ENCODE data around the gene GDPGP1. TPM values are rescaled to one million over a fixed set of nuclear protein-coding genes. Genes with fewer than 3 reads are reported as not detected.
A peak's percentile ranks its signal among the peaks of the same experiment; 100 is the strongest.

Gene GDPGP1
- total RNA-seq, 3 donors from 2014 or later: 3.4 to 9.4 (median 7.5) TPM

DNA sequence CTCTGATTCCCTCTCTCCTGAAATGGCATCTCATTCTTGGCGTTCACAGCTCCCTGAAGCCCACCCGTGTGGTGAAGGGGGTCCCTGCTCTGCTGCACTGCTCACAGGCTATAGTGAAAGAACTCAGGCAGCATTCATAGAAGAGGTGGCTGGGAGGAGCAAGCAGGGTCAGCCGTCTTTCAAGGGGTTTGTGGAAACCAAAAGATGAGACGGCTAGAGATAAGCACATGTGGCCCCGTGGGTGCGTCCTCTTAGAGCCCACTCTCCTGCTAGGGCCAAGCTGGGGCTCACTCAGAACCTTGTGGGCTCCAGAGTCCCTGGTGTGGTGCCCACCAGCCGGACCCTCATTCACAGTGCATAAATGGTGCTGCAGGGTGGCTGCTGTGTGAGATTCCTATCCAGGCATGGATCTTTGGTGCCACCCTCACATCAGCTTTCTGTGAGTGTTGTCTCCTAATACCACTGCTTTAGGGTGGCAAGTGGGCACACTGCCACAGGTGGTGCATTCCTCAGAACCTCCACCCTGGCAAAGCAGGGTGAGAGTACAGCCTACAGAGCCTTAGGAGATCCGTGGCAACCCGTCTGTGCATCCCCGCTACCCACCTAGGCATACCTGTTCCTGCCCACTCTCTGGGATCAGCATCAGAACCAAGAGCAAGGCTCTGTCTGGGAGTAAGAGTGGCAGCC is 44.1 kb upstream of the GDPGP1 start:
- intact Hi-C loops (cut with DNase I; ENCODE audit: low total_unique reads): no loop called here
- Histone ChIP-seq H3K27me3 (no peaks in the 10 kb centered on the region), H3K36me3 (no peaks in the 10 kb centered on the region), H3K4me1 (peaks cover 0 to 22% of the 10 kb centered on the region in 2 donors), H3K4me3 (no peak overlapping the region), H3K27ac (peak overlapping the region; percentile 62 to 77), H3K9me3 (no peaks in the 10 kb centered on the region)
- TF ChIP-seq POLR2AphosphoS5 (IDR thresholded peaks at IDR 0.05): no peak
- TF ChIP-seq, protein P1, sequence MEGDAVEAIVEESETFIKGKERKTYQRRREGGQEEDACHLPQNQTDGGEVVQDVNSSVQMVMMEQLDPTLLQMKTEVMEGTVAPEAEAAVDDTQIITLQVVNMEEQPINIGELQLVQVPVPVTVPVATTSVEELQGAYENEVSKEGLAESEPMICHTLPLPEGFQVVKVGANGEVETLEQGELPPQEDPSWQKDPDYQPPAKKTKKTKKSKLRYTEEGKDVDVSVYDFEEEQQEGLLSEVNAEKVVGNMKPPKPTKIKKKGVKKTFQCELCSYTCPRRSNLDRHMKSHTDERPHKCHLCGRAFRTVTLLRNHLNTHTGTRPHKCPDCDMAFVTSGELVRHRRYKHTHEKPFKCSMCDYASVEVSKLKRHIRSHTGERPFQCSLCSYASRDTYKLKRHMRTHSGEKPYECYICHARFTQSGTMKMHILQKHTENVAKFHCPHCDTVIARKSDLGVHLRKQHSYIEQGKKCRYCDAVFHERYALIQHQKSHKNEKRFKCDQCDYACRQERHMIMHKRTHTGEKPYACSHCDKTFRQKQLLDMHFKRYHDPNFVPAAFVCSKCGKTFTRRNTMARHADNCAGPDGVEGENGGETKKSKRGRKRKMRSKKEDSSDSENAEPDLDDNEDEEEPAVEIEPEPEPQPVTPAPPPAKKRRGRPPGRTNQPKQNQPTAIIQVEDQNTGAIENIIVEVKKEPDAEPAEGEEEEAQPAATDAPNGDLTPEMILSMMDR (IDR thresholded peaks at IDR 0.05): no peak
- no peak for TF ChIP-seq POLR2A (IDR thresholded peaks at IDR 0.05)
- no peak for DNase-seq (ENCODE audit: low spot score in 2 of 2)

DNA sequence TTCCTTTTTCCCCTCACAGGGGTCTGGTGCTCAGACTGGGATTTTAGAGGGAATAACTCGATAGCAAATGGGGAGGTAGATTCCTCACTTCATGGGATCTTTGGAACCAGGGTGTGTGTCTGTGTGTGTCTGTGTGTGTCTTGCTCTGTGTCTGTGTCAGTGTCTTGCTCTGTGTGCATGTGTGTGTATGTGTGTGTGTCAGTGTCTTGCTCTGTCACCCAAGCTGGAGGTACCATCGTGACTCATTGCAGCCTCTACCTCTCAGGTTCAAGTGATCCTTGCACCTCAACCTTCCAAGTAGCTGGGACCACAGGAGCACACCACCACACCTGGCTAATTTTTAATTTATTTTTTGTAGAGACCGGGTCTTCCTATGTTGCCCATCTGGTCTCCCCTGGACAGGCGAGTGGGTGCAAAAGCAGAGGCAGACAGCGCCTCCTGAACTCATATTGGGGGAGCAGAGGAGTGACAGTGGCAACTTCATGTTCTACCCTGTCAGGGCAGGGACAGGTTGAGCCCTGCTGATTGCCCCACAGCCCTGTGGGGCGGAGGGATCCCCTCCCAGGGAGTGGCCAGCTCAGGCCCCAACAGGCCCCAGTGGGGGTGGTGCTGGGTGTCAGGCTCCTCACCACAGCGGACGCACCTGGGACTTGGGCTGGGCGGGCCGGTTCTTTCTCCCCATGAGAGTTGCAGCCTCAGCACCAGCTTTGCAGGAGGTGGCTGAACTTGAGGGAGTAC is 43.2 kb upstream of the GDPGP1 start:
- Histone ChIP-seq H3K36me3 (no peaks in the 10 kb centered on the region), H3K27me3 (no peaks in the 10 kb centered on the region), H3K27ac (peak overlapping the region; percentile 62 to 77), H3K4me3 (no peak overlapping the region), H3K9me3 (no peaks in the 10 kb centered on the region), H3K4me1 (peaks cover 0 to 22% of the 10 kb centered on the region in 2 donors)
- DNase-seq (ENCODE audit: low spot score in 2 of 2): peak in 1 of 2 donors; percentile 74
- intact Hi-C loops (cut with DNase I; ENCODE audit: low total_unique reads): no loop called here
- no peak for TF ChIP-seq POLR2AphosphoS5 (IDR thresholded peaks at IDR 0.05)
- no peak for TF ChIP-seq POLR2A (IDR thresholded peaks at IDR 0.05)
- TF ChIP-seq, protein P1 (IDR thresholded peaks at IDR 0.05): no peak

DNA sequence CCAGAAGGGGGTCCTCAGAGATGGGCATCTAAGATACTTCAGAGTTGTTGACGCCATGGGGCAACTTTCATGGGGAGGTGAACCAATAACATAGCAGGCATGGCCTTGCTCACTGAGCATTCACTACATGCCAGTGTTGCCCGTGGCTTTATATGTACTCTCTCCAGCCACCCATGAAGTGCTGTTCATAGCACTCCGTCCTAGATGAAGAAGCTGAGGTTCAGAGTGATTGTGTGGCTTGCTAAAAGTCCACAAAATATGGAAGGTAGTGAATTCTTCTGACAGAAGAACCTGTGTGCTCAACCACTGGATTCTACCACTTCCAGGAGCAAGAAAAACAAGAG is 42.7 kb upstream of the GDPGP1 start:
- Histone ChIP-seq H3K4me1 (peaks cover 0 to 22% of the 10 kb centered on the region in 2 donors), H3K36me3 (no peaks in the 10 kb centered on the region), H3K27me3 (no peaks in the 10 kb centered on the region), H3K9me3 (no peaks in the 10 kb centered on the region), H3K27ac (peak overlapping the region; percentile 62 to 77), H3K4me3 (no peak overlapping the region)
- no peak for DNase-seq (ENCODE audit: low spot score in 2 of 2)
- TF ChIP-seq POLR2AphosphoS5 (IDR thresholded peaks at IDR 0.05) (no peak), POLR2A (IDR thresholded peaks at IDR 0.05) (no peak)
- TF ChIP-seq, protein P1 (IDR thresholded peaks at IDR 0.05): no peak
- intact Hi-C loops (cut with DNase I; ENCODE audit: low total_unique reads): no loop called here

DNA sequence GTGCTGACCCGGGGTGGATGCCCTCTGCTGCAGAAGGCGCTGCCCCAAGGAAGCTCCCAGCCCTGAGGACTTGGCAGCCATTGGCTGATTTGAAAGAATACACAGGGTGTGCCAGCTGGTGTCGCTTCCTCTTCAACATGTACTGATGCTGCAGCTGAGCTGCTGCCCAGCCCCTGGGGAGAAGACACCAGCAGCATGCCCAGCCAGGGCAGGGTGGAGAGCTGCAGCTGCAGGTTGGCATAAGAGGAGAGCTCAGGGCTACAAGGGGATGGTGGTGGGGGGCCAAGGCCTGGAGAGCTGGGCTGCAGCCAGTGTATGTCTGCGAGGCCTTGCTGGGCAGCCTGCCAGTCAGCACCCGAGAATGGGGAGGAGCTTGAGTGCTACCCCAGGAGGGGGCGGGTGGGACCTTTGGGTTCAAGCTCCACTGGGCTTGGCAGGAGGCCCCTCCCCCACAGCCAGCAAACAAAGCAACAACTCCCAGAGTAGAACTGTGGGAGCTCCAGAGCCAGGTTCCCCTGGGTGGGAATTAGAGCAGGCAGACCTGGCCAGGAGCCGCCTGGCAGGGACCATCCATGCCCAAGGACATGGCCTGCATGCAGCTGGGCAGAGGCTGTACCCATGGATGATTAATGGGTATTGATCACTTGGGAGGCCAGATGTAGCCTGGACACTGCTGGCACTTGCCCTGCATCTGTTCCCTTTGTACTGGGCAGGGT is 42.1 kb upstream of the GDPGP1 start:
- TF ChIP-seq, protein P1 (IDR thresholded peaks at IDR 0.05): no peak
- TF ChIP-seq POLR2AphosphoS5 (IDR thresholded peaks at IDR 0.05): peak in 1 of 3 donors; percentile 37
- H3K4me3 ChIP-seq: no peak overlapping the region
- peaks cover 0 to 22% of the 10 kb centered on the region in 2 donors for H3K4me1 ChIP-seq
- H3K36me3 ChIP-seq: no peaks in the 10 kb centered on the region
- peak; percentile 75 to 81 for DNase-seq (ENCODE audit: low spot score in 2 of 2)
- no peaks in the 10 kb centered on the region for H3K9me3 ChIP-seq
- intact Hi-C loops (cut with DNase I; ENCODE audit: low total_unique reads): no loop called here
- H3K27ac ChIP-seq: peak overlapping the region; percentile 62 to 77
- no peaks in the 10 kb centered on the region for H3K27me3 ChIP-seq

All from breast epithelium (tissue), 4 donors.